ENCODE measurements around the gene FBXL5.

Gene FBXL5

DNA sequence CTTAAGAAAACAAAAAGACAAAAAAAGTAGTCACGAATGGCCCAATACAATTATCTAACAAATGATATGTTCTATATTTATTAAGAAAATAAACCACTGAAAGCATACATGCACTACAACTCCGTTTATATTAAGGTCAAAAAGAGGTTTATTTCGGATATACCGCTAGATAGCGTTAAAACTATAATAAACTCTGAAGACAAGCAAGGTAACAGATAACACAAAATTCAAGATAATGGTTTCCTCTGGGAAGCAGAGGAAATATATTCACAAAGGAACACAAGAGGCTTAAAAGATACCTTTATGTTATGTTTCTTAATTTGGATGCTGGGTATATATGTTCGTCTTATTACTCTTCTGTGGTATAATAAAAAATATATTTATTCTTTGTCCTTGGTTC lies 21.7 kb upstream of the FBXL5 start:
- DNase-seq: no peak

DNA sequence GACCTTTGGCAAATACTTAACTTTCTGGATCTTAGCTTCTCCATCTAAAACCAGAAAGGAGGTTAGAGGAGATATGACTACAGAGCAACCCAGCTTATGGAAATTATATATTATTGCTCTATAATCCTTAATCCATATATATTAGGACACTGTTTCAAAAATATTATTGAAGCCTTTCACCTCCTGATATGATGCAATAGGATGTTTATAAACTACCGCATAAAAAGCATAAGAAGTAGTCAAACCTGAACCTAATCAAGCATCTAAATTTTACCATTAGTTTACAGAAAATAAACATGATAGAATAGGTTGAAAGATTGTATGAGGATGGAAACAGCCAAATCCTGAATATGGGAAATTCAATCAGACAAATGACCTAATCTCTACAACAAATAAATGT lies 20.9 kb upstream of the FBXL5 start:
- DNase-seq: no peak

DNA sequence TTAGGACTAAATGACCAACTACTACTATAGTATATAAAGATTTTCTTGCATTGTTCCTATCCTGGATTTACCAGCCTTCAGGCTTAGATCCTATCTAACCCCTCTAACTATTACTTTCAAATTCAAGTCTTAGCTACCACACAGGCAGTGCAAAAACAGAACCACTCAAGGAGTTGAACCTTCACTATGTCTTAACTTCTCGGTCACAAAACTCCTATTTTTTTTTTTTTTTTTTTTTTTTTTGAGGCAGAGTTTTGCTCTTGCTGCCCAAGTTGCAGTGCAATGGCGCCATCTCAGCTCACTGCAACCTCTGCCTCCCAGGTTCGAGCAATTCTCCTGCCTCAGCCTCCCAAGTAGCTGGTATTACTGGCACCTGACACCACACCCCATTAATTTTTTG lies 20.2 kb upstream of the FBXL5 start:
- no peak for DNase-seq

DNA sequence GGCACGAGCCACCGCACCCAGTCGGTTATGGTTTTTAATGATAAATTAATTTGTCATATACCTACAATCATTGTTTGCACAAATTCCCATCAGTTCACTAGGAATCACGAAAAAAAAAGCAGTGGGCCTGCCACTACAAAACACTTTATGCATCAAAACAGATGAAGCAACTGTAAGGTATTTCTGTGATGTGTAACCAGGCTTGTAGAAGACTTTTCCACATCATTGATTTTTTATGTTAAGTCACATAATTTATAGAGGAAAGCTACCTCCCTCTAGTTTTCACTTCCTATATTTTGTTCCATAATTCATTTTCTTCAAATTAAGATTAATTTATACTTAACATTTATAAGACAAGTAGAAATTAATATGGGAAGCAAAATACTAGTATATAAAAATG lies 19.8 kb upstream of the FBXL5 start:
- DNase-seq: no peak

DNA sequence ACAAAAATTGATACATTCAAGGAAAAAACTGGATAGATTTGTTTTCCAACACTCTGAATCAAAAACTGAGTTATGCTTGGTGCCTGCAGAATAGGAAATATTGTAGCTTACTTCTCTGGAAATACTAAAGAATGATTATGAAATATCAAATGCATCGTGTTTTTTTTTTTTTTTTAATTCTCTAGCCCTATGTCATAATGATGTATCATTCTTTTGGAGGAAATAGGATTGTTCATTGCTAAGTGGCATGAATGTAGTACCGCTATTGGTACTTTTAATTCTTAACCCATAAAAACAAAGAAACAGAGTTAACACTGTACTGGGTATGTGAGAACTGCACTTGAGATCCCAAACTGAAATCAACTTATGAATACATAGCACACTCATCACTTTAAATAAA lies 18.9 kb upstream of the FBXL5 start:
- no peak for DNase-seq

DNA sequence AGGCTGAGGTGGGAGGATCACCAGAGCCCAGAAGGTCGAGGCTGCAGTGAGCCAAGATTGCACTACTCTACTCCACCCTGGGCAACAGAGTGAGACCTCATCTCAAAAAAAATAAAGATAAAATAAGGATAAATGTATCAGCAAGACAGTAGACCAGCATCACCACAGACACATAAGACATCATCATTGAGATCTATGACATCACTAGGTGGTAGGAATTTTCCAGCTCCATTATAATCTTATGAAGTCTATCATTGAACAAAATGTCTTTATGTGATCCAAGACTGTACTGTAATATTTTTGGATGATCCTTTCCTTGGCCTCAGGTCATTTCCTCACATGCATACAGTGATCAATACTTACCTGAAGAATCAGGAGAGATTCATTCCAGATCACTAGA lies 18.2 kb upstream of the FBXL5 start:
- no peak for DNase-seq

DNA sequence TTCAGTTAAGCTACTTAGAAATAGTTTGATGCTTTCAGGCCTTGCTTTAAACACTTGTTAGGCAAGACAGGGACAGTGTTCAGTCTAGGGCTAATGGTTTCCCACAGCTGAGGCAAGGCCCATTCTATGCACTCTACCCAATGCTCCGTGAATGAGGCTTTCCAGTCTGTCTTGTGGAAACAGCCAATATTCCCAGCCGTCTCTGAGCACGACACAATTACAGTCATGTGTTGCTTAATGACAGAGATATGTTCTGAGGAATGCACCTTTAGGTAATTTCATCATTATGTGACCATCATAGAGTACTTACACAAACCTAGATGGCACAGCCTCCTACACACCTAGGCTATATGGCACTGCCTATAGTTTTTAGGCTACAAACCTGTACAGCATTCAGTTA lies 16.9 kb upstream of the FBXL5 start:
- no peak for DNase-seq

DNA sequence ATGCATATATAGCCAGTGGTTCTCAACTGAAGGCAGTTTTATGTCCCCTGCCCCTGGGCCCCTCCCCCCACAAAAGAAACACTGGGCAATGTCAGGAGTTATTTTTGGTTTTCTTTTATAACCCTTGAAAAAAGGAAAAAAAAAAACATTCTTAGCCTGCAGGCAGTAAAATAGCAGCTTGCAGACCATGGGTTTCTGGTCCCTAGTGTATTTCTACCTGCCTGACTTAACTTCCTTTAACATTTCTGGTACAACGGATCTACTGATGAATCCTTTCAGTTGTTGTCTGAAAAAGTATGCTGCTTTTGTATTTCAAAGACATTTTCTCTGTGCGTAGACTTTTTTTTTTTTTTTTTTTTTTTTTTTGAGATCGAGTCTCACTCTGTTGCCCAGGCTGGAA lies 15.4 kb upstream of the FBXL5 start:
- no peak for DNase-seq

DNA sequence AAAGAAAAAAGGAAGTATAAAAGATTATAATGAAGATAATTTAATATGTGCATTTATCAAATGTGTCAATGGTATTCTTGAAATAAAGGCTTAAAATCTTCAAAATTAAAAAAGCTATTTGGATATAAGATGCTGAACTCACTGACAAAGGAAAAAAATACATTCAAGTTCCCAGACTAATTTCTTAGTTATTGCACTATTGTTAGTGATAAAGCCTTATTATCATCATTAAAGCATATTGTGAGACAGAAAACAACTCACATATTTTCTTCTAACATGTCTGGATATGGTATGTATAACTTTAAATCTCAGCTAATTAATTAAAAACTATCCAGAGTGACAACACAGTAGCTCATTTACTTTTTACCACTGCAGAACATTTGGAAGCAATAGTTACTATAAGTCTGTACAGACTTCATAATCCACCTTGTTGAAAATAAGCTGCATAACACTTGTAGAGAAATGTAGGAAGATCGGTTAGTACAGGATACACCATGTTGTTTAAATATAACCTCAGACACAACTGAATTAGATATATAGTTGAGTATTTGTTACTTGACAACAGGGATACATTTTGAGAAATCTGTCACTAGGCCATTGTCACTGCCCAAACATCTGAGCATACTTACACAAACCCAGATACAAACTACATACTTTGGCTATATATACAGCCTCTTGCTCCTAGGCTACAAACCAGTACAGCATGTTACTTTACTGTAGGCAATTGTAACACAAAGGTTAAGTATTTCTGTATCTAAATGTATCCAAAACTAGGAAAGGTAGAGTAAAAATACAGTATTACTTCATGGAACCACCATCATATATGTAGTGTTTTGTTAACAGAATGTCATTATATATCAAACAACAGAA lies 13.6 kb upstream of the FBXL5 start:
- no peak for DNase-seq

DNA sequence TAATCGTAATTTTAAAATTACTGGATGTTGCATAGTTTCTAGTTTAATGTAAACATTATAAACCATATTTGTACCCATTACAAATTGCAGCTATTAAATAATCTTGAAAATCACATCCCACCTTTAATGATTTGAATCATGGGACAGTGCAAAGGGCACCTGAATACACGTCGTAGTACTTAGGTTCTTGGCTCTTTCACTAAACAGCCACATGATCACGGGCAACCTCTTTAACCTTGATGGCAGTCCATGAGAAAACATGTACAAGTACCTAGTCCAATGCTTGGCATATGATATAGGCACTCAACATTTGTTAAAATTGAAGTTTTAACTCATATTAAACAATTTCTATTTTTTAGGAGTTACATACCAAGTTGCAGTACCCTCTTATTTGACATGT lies 11.8 kb upstream of the FBXL5 start:
- DNase-seq: no peak

DNA sequence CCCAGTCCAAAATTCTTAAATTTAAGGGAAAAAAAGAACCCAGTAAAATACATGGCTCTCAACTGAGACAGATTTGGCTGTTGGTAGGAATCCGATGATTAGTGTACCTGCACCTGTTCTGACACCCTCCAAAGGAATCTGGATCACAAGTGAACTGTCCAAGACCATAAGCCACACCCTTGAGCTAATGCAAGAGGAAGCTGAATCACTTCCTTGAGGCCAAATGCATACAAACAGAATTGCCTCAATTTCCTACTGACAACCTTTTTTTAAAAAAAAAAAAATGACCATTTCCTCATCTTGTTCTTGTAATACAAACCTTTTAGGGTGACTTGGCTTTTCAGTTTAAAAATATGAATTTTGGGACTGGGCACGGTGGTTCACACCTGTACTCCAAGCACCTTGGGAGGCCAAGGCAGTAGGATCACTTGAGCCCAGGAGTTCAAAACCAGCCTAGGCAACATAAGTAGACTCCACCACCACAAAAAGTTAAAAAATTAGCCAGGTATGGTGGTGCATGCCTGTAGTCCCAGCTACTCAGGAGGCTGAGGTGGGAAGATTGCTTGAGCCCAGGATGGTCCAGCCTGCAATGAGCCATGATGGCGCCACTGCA lies 10.7 kb upstream of the FBXL5 start:
- no peak for DNase-seq

DNA sequence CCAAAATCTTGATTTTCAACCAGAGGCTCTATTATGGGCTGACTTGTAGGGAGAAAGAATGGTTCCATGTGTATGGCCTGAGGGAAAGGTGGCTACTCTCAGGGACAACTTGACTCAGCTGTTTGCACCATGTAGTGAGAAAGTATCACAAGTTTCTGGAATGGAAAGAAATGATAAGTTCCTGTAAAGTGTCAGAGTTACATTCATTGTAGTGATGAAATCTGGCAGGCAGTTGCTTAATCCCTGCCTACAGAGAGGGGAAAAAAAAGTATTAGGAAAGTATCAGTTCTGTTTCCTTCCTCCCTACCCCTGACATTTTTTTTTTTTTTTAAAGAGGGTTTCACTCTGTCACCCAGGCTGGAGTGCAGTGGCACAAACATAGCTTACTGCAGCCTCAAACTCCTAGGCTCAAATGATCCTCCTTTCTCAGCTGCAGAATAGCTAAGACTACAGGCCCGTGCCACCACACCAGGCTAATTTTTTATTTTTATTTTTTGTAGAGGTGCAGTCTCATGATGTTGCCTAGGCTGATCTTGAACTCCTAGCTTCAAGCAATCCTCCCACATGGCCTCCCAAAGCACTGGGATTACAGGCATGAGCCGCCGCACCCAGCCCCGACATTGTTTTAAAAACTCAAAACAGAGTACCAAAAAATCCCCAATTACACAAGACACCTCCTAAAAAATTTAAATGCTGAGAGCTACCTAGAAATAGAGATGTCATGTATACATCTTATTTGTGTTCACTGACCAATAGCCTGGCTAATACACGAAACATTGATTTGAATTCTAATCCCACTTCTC lies 4.8 kb upstream of the FBXL5 start:
- DNase-seq: no peak

DNA sequence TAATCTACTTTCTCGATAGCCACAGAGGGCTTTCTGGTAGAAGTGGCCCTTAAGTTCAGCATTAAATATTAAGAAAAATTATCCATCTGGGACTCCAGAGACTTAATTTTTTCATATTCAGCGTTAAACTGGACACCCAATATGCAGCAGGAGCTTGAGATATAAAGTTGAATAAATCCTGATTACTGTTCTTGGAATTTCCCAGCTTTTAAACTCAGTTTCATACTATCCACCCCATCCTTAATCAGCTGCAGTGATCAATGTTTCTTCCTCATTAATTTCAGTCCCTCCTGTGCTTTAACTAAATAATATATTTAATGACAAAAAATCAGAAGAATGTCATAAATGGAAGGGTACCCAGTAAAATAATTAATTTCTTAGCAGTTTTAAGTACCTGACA lies 3.6 kb upstream of the FBXL5 start:
- no peak for DNase-seq

DNA sequence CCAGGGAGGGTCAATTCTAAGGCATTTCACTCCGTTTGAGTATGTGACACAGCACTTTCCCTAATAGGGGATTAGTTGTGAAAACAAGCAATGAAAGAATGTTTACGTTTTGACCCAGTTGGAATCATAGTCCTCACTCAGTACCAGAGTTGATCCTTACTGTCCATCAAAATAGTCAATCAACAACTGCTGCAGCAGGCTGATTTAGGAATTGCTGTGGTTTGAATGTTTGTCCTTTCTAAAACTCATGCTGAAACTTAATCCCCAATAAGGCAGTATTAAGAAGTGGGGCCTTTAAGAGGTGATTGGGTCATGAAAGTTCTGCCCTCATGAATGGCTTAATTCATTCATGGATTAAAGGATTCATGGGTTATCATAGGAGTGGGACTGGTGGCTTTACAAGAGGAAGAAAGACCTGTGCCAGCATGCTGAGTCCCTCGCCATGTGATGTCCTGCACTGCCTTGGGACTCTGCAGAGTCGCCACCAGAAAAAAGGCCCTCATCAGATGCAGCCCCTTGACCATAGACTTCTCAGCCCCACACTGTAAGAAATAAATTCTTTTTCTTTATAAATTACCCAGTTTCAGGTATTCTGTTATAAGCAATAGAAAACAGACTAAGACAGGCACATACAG lies 3.1 kb upstream of the FBXL5 start:
- DNase-seq: no peak

DNA sequence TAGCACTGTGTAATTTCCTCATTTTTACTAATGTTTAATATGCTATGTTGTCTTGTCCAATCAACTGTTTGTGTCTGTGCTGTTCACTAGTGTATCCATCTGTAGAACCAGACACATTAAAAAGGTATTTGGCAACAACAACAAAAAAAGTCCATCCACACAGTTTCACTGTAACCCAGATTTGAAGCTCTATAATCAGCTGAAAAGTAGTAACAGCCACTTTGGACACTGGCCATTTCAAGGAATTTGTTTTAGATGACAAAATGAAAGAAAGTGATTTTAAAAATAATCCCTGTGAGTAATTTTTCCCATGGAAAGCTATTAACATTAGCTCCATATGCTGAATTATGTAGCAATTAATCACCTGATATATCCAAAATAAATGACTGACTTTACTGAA lies 2.2 kb upstream of the FBXL5 start:
- DNase-seq: no peak

DNA sequence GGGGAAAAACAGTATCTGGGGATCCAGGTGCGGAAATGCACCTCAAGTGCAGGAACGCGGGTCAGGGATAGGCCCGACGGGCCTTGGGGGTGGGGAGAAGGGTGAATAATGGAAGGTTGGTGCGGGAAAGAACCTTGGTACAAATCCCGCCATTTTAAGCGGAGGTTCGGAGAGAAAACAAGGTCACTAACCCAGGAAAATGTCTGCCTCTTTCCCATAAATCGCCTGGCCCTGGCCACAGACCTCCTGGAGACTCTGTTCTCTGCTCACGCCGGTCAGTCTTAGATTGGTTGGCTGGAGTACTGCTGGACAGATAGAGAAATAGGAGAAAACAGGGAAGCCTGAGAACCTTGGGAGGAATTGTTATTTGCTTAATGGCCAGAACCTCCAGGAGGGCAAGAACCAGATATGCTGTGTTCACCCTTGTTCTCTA lies 897 bp upstream of the FBXL5 start:
- no peak for DNase-seq

DNA sequence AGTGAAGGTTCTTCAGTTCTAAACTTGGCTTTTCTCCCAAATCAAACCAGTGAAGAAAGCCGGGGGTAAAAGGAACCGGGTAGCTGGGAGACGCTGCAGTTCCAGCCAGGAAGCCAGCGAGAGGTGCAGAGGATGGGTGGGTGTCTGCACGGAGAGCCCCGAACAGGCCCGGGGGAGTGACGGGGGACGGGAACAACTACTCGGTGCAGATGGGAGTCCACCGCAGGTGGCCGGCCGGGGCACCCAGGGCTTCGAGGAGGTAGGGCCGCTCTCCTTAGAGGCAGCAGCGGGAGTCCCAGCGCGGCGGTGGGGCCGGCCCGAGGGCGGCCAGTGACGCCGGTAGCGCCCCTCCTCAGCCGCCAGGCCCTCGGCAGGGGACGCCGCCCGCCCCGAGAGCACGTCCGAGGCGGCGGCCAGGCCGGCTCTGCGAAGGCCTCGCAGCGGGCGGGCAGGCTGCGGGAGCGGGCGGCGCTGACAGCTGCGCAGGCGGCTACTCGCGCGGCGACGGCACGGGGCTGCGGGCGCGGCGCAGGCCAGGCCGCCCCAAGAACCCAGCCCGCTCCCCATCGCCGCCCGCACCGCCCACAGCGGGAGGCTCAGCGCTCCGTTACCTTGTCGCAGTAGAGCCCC lies 449 bp downstream of the FBXL5 start:
- DNase-seq: peak; percentile 60 to 78

DNA sequence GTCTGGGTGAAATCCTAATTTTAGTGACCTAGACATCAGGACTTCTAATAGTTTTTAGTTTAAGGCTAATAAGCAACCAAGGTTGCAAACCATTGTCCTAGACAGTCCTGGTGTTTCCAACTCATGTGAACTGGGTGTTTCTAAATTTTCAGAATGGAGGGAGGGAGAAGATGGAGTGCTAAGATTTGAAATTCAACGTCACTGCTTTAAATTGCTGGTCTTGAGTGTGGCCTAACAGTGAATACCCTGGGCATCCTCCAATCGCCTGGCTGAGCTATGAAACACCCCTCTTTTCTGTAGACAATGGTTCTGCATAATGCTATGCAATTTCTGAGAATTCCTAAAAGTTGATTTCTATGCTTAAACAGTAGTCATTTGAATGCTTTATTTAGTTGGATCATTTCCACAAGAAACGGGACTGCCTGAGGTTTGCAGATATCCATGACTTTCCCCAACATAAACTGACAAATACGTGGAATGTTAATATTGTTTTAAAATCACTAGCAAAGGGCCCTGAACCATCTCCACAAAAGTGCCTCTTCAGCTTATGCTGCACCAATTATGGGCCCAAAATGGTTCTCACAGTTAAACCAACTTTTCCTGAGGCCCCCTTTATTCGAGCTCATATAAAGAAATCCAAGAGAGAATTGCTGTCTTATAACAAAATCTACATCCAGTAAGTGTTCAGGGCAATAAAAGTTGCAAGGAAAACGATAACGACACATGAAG lies 1.1 kb downstream of the FBXL5 start:
- peak in 1 of 2 experiments; percentile 53 for DNase-seq

DNA sequence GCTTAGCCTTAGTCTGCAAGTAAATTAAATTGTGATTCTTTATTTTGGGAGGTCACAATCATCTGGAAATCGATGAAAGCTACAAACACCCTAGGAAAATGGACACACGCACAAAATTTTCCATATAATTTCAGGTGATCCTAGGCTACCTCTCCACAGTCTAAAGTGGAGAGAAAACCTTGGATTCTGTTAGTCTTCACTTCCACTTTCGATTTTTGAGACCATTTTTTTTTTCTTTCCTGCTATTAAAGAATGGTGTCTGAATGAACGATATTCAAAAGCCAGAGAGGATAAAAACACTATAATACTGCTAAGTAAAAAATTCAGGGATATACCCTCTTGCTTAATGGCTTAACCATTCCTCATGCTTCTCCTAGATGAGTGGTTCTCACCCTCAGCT lies 1.7 kb downstream of the FBXL5 start:
- no peak for DNase-seq

DNA sequence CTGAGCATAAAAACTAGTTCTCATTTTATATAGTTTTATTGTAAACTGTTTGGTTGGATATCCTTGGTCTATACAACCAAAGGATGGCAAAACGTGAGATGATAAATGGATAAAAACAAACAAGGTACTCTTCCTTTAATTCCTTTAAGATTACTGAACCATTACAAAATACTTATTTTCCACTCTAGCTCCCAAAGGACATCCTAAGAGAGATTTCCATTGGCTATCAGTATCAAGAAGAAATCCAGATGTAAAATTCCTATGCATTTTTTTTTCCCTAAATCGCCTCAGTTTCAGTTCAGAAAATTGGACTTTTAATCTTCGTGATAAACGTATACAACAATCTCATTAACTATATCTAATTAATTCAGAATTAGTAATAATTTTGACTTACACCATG lies 2.3 kb downstream of the FBXL5 start:
- DNase-seq: no peak

DNA sequence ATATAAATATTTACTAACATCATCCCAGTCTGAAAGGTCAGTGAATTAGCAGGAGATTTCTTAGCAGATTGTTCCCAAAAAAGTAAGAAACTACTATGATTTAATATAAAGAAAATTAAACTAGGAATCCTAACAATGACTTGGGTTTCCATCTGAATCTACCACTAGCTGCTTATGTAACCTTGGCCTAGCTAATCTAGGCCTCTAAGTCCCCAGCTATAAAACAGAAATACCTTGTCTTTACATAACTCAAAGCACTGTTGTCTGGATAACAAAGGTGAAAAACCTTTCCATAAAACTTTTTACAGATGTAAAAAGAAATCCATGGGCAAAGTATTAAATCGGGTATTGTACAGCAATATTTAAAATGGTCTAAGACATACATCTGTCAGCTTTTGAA lies 3.0 kb downstream of the FBXL5 start:
- no peak for DNase-seq

DNA sequence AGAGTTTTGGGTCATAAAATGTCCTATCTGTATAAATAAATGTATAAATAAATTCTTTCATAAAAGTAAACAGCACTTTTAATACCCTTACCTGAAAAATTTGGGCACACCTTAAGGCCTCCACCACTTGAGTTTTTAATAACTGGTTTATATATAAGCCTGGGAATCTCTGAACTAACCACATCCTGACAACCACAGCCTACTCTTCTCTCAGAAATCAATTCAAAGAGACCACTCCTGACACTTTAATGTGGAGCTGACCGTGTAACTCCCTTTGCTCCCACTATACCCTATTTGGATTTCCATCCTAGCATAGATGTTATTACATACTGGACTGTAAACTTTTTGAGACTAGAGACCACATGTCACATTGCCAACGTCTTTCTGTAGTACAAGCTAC lies 3.5 kb downstream of the FBXL5 start:
- DNase-seq: no peak

Measured in NCI-H2081 (cell line).